GM21723 (cell line): ENCODE results near the gene ADCY1.

Source experiments
- ATAC-seq: cut with Tn5 transposase; IDR thresholded peaks from one replicate; pipeline ENCODE4 v1.9.1; 2021; ENCODE audit warnings: mild to moderate bottlenecking, moderate library complexity; ENCODE audit not compliant: unreplicated experiment

The ADCY1 gene

DNA sequence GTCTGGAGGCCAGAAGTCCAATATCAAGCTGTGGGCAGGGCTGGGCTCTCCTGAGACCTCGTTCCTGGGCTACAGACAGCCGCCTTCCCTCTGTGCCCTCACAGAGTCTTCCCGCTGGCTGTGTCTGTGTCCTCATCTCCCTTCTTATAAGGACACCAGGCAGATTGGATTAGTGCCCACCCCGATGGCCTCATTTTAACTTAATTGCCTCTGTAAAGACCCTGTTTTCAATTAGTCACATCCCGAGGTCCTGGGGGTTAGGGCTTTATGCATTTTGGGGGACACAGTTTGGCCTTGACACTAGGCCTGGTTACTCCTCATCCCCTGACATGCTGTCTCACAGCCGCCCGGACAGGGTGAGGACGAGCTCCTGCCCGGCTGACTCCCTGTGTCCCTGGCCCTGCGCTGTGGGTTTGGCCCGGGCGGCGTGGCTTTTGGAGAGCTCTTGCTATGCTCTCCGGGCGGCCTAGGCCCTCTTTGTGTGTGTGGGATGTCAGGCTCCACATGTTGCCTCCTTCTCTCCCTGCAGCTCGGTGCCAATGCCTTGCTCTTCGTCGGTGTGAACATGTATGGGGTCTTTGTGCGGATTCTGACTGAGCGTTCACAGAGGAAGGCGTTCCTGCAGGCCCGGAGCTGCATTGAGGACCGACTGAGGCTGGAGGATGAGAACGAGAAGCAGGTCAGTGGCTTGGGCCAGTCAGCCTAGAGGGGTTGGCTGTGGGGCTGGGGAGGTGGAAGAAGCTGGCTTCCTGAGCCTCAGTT, 18.2 kb downstream of the ADCY1 start:
- no peak for ATAC-seq

DNA sequence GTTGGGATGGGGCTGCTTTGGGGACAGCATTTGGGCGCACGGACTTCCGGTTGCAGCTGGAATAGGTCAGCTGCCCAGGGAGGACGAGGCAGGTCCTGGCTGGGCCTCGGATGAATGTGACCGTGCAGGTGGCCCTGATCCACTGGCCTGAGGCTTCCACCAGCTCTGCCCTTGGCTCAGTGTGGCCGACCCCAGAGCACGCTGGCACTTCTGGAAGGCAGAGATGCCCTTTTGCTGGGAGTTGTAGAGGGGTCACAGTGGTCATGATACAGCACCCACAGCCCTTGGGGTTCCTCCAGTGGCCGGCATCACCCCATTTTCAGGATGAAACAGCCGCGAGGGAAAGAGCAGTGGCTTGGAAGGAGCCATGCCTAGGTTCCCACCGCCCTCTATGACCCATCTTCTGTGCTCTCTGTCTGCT, 19.0 kb downstream of the ADCY1 start:
- ATAC-seq, result no peak

DNA sequence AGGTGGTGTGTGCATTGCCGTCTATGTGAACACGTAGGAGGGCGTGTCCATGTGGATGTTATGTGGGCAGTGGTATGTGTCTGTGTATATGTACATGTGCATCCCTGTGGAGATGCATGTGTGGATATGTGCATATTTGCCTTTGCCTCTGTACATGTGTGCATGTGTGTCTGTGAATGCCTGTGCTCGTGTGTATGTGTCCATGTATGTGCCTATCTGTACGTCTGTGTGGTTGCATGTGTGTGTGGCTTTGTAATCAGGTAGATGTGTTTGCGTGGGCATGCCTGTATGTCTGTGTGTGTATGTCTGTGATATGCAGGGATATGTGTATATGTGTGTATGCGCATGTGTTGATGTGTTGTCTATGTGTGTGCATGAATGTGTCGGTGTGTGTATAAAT, 19.7 kb downstream of the ADCY1 start:
- ATAC-seq, result no peak

DNA sequence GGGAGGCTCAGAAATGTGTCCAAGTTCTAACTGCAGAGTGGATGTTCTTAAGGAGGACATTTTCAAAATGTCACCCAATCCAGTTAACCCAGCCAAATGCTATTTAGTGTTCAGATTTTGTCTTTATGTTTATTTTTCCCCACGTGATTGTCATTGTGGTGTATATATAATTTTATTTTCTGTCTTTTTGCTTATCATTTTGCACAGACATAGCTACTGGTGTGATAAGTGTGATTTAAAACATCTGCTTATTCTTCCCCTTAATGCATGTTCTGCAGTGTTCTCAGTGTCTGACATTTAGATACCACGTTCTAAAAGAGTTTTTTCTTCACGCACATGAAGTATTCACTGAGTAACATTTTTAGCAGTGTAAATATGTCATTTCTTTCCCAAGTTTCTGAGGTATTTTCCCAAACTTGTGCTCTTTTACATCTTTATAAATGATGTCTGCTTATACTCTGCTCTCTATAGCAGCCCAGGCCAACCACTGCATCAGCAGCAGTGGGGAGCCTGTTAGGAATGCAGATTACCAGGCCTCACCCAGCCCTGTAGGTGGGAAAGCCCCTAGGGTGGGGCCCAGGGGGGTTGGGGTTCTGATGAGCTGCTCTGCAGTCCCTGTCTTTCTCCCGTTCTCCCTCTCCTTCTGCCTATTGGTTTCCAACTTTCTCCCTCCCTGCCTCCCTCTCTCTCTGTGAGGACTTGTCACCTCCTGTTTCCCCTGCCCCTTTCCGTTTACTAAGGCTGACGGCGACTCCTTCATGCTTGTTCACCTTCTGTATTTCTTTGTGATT, 20.8 kb downstream of the ADCY1 start:
- ATAC-seq, result no peak

DNA sequence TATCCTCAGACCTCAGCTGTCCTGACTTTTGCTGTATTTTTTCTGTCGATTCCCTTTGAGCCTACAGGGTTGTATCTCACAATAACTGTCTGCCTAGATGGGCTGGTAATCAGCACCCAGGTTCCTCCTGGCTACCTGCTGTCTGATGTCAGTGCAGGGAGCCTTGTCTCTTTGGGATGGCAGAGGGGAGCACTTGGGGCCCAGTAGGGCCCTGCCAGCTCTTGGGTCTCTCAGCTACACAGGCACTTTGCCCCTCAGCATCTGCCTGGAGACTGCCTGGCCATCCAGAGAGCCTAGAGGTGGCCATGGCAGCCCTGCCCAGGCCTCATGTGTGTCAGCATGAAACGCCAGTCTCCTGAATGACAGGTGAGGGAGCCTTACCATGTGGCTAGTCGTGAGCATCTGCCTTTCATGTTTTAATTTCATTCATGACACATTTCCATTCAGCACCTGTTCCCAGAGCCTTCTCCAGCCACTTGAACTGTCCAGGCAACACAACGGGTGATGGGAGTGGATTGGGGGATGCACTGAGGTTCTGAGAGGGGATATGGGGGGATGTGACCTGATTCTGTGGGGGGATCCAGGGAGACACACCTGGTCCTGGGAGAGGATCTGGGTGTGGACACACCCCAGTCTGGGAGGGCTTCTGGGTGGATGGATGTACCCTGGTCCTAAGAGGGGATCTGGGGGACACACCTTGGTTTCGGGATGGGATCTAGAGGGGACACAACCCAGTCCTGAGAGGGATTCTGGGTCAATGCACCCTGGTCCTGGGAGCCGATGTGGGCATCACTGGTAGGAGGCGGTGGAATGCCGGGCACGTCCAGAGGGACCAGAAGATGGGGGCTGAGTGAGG, 21.9 kb downstream of the ADCY1 start:
- ATAC-seq, result no peak

DNA sequence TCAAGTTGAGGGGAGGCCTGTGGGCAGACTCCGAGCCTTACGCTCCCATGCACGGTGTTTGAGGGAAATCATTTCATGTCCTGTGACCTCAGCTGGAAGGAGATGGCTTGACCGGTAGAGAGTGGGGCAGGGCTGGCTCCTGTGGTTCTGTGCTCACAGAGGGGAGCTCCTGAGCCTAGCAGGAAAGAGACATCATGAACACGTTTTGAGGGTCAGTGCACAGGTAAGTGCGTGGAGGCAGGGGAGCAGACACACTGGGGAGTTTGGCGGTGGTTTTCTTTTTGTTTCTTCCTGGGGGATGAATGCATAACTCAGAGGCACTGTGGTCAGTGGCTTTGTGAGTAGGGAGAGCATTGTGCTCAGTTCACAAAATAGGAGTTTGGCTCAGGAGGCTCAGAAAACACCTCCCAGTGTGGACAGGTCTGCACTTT, 22.5 kb downstream of the ADCY1 start:
- no peak for ATAC-seq

DNA sequence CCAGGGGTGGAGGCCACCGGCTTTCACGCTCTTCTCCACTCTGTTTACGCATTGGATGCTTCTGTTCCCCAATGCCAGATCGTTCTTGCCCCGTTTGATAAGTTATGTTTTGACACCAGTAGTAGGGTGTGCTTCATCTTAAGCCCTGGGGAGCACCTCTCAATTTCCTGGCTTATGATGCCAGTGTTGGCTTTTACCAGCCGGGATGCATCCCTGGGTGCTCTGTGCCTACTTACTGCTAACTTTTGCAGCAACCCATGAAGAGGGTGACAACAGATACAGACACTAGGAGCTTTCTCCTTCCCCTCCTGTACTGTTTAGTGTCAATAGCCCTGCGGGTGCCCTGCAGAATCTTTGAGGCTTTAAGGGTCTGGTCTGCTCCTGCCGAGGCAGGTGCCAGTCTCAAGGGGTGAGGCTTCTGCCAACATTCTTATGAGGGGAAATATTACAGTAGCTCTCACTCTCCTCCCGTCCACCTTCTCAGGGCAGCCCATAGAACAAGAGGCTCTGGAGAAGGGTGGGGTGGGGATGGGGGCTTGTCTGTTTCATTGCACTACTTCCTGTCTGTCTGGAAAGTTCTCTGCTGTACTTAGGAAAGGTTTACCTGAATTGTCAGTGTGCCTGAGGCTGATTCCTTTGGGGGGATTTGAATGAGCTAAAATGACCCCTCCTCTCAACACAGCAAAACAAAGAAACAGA, 23.3 kb downstream of the ADCY1 start:
- ATAC-seq, result no peak

DNA sequence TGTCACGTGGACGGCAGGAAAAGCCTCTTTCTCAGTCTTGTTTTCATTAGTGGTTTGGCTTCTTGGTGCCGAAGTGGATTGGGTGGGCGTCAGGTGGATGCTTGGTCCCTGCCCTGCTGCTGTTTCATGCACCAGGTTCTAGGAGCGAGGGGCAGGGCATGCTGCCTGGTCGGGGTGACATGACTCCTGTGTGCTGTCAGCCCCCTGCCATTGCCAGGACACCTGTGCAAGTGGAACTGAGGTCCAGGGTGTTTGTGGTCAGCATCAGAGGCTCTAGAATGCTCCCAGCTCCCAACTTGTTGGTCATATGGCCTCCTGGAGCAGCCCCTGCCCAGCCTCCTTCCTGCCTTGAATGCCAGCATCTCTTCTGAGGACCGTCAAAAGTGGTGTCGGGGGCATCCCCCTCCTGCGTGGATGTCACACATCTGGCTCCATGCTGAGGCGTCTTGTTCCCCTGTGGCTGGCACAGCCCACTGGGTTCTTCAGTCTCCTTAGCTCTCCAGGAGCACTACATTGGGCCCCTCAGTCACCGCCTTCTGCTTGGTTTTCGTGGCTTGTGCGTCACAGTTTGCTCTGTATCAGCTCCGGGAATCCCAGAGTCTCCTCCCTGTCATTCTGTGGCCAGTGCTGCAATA, 24.8 kb downstream of the ADCY1 start:
- ATAC-seq, result no peak

DNA sequence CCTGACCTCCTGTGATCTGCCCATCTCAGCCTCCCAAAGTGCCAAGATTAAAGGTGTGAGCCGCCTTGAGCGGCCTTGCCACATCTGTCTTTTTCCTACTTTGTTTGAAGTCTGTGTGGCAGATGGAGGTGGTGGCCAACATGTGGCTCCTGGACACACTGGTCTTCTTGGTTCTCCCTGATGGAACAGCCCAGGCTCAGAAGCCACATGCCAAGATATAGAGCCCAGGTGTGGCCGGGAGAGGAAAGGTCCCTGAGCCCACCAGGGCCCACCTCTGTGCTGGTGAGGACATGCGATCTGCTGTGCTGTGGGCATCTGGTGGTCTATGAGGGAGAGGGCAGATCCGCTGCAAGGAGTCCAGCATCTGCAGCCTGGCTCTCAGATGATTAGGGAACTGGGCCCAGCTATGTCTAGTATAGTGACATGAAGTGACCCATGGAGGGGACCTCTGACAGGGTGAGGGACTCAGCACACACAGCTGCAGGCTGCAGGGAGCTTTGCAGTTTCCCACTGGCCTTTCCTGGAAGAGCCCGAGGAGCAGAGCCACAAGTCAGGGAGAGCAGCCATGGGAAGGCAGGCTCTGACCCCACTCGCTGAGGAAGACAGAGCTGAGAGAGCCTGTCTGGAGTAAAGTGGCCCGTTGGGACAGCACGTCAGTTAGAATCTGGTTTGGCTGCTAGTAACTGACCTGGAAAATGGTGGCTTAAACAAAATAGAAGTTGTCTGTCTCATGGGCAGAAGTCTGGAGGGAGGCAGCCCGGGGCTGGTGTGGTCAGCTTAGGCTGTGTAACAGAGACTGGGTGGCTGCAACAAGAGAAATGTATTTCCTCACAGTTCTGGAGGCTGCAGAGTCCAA, 25.9 kb downstream of the ADCY1 start:
- no peak for ATAC-seq

DNA sequence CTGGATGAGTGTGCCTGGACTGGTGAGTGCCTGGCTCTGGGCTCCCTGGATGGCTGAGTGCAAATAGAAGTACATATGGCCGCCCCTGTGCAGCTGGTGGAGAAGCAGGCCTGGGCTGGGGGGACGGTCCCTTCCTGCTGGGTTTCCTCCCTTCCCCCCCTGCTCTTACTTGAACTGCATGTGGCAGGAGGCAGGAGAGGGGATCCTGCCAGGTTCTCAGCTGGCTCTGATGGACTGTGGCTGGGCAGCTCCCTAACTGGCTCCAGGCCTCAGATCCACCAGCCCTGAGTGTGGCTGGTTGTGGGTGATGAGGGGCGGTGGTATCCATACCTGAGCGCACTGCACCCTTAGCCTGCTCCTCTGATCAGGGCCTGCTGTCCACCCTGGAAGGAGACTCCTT, 26.9 kb downstream of the ADCY1 start:
- ATAC-seq, result no peak

DNA sequence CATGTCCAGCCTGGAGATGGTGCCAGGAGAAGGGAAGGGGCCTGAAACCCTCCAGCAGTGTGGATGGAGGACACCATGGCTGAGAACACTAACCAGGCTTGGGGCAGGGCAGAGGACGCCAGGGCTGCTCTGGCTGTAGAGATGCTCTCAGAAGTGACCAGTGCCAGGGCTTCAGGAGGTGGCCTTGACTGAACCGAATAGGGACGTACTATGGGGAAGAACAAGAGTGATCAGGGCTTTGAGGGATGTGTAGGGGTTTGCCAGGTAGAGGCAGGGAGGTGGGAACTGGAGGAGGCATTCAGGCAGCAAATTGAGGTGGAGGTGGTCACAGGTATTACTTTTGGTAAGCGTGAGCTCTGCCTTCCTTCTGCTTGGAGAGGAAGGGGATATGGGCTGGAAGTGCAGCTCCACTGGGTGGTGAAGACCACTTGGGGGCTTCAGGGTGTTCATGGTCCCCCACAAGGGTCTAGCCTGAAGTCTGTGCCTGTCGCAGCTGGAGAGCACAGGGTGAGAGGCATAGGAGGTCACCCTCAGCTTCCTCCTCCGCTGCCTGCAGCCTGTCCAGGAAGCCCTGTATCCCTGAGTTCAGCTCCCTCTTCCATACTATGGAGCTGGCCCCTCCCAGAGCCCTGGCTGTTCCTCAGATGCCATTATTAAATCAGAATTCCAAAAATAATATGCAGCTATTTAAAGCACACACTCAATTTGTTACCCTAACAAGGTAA, 27.8 kb downstream of the ADCY1 start:
- no peak for ATAC-seq

DNA sequence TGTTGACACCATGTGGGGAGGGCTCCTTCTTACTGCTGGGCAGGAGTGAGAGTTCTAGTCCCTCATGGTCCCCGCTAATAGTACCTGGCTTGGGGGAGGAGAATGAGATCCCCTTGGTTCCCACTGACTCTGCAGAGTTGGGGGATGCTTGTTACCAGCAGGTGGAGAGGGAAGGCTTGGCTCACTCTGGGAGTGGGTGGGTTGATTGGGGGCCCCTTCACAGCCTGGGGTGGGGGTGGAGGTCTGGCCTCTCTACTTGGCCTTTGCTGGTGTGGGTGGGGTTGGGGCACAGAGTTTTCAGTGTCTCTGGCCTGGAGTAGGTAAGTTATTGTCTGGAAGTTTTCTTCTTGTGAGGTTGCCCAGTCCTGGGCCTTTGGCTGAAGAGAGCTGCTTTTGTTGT, 31.9 kb downstream of the ADCY1 start:
- ATAC-seq, result no peak

DNA sequence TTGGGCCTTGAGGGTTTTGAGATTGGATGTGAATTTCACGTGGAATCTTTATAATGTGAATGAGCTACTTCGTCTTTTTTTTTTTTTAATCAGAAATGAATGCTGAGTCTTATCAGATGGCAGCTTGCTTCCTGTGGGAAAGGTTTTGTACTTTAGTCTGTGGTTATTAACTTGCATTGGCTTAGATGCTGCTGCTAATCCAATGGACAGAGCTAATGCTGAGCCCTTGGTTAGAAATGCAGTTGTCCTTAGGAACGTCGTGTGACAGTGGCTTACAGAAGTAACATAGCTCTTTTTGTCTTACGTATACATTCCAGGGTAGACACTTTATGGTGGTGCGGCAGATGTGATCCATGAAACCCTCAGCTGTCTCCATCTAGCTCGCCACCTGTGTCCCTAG, 32.8 kb downstream of the ADCY1 start:
- no peak for ATAC-seq

DNA sequence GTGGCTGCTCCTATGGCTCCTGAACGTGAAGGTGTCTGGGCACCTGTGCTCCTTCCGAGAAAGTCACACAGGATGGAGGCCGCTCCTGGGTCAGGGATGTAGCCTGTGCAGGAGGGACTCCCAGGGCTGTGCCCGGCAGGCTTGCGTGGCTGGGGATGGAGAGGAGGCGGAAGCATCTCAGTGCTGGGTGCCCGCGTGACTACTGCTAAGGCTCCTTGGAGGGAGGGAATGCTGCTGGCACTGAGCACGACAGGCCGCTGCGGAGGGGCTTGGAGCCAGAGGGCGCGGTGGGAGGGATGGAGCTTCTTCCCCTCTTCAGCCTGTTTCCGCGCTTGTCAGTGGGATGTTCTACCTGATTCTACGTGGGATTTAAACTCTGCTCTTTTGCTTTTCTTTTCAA, 35.0 kb downstream of the ADCY1 start:
- no peak for ATAC-seq

DNA sequence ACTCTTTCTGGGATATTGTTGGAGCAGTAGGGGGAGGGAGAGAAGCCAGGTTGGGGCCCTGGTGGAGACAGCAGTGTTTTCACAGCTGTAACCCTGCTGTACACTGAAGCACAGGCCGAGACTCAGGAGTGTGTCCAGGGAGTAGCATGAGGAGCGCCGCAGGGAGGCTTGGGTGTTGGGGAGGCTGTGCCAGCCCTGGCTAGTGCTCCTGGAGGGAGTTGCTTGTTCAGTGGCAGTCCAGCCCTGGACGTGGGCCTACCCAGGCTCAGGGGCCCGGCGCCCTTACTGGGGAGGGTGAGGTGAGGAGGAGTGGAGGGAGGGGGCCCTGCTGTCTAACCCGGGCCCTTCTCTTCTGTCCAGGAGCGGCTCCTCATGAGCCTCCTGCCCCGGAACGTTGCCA, 35.9 kb downstream of the ADCY1 start:
- ATAC-seq, result no peak

DNA sequence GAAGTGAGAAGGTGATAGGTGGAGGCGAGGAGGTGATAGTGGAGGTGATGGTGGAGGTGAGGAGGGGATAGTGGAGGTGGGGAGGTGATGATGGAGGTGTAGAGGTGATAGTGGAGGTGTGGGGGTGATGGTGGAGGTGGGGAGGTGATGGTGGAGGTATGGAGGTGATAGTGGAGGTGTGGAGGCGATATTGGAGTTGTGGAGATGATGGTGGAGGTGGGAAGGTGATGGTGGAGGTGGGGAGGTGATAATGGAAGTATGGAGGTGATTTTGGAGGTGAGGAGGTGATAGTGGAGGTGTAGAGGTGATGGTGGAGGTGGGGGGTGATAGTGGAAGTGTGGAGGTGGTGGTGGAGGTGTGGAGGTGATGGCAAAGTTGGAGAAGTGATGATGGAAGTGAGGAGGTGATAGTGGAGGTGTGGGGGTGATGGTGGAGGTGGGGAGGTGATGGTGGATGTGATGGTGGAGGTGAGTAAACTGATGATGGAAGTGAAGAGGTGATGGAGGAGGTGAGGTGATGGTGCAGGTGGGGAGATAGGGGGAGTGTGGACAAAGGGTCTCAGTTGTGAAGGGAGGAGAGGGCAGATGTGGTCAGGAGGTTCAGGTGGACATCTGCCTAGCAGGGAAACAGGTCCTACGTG, 36.6 kb downstream of the ADCY1 start:
- no peak for ATAC-seq

DNA sequence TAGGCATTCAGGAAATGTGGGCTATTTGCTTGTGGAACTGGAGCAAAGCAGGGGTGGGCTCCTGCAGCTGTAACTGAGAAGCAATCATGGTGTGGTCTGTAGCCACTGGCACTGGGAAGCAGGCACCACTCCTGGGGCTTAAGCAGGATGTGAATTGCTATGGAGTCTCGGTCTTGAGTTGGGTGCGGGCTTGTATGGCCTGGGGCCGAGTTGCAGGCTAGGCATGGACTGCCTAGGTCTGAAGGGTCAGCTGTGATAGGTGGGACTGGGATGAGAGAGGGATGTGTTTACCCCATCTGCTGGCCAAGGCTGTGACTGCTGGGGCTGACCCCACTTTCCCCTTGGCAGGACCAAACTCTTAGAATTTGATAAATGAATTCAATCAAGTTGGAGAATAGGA, 43.0 kb downstream of the ADCY1 start:
- ATAC-seq, result no peak

DNA sequence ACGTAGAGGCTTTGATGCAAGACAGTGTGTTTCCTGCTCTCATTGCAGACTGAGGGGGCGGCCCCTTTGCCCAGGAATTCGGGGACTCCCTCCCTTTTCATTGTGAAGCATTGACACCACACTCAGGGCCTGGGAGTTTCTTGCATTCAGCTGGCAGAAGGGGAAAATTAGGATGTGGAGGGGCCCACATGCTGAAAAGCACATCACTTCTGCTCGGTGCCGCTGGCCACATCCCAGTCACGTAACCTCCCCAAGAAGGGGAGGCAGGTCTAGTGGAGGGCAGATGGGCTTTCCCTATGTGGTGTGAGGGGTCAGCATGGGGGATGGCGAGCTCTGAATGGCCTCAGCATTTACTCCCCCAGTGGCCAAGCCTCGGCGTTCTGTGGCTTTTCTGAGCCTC, 47.9 kb downstream of the ADCY1 start:
- ATAC-seq, result no peak
